M059J (cell line): Measurements from ENCODE around the gene MAML3. TPM values are rescaled to one million over a fixed set of nuclear protein-coding genes. Genes with fewer than 3 reads are reported as not detected.

ENCODE experiments used
- DNase-seq: peaks from one replicate; pipeline ENCODE4 v3.0.0-alpha.2; 2012; ENCODE audit warnings: low read depth
- total RNA-seq: library from RNA; depleted of rRNA; stranded (reverse); fragments of >200 nt; shearing (Covaris generic); gene quantifications from 2 replicates; pipeline ENCODE4 v1.2.3, GENCODE V29; 2014; rRNA removed

MAML3 gene
- 1.6 and 2.3 TPM in 2 replicates for total RNA-seq

- peak; percentile 89 for DNase-seq
These were observed at the start of gene MAML3 for GRCh38 chr4:140153718-140154571. TSS of gene MAML3 (minus strand) at chr4:140154184. CDS start at chr4:140153327, 857 bp downstream.

DNA sequence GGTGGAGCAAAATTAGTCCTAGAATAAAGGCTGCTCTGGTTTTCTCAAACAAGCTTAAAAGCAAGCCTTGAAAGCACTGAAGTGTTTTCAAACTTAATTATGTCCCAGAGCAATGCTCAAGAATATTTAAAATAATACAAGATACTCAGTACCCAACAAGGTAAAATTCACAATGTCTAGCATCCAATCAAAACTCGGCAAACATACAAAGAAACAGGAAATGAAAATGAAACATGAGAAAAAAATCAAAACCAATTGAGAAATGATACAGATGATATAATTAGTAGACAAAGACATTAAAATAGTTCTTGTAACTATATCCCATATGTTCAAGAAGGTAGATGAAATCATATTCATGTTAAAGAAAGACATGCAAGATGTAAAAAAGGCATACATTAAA lies 45.0 kb upstream of the MAML3 start:
- DNase-seq = no peak

DNA sequence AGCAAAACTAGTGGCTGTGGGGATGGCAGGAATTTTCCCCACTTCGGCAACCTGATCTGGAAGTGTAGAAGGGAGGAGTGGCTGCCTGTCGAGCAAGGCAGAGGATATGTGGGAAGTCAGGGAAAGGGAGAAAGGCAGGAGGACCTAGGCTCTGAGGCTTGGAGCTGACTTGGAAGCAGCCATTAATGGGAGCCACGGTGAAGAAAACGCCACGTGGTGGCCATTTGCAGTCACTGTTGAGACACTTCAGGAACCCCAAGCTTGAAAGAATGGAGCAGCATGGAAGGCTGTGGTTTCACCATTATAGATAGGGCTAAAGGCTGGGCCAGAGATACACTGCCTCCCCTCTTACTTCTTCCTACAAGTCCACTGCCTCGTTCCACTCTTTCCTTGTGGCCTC lies 41.8 kb upstream of the MAML3 start:
- DNase-seq = peak; percentile 19

GRCh38 chr4:140189805-140190204 lies 35.8 kb upstream of the MAML3 start:
- DNase-seq = no peak

DNA sequence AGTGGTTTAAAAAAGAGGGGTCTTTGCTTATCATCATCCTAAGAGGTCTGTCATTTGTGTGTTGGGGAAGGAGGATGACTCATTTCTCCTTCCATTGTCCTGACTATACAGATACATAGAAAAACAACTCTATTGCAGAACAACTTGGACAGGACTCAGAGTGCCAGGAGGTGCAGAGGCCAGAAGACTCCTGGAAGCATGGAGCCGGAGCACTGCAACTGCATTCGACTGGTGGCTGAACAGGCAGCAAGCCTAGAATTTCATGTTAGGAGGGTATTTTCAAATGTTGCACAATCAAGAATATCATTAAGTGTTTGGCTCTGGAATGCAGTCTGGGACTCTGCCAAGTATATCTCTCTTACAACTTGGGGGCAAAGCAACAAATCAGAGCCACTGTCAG lies 35.0 kb upstream of the MAML3 start:
- DNase-seq = peak; percentile 47

DNA sequence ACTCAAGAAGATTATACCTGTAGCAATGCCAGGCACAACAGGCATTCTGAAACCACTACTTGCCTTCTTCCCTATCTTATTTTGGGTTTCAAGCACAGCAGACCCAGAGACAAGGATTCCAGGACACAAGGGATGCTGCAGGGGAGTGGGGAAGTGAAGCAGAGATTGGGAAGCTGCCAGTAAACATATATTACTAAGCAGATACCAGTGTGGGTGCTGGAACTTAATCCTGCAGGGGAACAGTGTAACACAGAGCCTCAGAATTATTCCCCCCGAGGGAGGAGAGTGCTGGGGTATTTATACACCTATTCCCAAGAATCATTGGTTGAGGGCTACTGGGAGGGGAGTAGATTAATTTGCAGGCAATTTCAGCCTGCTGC lies 33.3 kb upstream of the MAML3 start:
- no peak for DNase-seq

- peak; percentile 74 for DNase-seq
These were observed 32.8 kb upstream of the MAML3 start for GRCh38 chr4:140186651-140187315.

GRCh38 chr4:140186082-140186438 lies 32.1 kb upstream of the MAML3 start:
- DNase-seq = no peak

GRCh38 chr4:140185412-140186081 lies 31.6 kb upstream of the MAML3 start:
- DNase-seq = no peak

- DNase-seq = no peak
These were observed 29.3 kb upstream of the MAML3 start for GRCh38 chr4:140183270-140183669.

- DNase-seq = no peak
These were observed 26.6 kb upstream of the MAML3 start for GRCh38 chr4:140180577-140180976.

- peak; percentile 78 for DNase-seq
These were observed 22.8 kb upstream of the MAML3 start for GRCh38 chr4:140176735-140177134.

- DNase-seq = no peak
These were observed 20.6 kb upstream of the MAML3 start for GRCh38 chr4:140174543-140174942.

DNA sequence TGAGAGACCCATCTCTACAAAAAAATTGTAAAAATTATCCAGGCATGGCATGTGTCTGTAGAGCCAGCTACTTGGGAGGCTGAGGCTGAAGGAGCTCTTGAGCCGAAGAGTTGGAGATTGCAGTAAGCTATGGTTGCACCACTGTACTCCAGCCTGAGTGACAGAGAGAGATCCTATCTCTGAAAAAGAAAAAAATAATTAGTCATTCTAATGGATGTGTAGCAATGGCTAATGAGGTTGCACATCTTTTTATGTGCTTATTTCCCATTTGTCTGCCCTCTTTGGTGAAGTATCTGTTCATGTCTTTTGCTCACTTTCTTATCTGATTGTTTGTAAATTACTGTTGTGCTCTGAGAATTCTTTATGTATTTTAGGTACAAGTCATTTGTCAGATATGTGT lies 19.0 kb upstream of the MAML3 start:
- no peak for DNase-seq

DNA sequence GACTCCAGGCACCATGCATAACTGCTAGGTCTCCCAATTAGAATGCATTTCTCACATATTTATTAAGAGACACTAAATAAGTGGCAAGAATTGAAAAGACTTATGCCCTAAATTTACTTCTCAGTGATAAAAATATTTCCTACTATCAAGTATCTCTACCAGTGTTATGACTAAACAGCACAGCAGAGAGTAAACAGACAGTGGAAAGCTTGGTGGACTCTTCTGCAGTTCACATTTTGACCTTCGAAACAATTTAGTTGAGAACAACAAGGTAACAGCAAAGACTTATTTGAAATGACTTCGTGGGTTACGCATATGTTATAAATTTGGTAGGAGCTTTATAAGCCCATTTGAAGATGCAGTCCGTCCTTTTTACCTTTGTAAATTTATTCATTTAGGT lies 16.3 kb upstream of the MAML3 start:
- no peak for DNase-seq

DNA sequence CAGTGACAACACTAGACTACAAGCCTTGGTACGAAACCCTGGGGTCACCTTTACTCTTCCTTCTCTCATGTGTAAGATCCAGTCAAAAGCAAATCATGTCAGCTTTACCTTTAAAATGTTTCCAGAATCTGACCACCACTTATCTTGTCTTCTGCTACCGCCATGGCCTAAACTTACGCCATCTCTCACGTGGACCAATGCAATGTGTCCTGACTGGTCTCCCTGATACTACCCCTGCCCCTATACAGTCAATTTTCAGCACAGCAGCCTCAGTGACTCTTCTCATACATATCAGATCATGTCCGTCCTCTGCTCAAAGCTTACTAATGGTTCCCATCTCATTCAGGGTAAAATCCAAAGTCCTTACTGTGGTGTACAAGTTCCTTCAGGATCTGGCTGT lies 15.0 kb upstream of the MAML3 start:
- DNase-seq = no peak

GRCh38 chr4:140168474-140168873 lies 14.5 kb upstream of the MAML3 start:
- DNase-seq = no peak

DNA sequence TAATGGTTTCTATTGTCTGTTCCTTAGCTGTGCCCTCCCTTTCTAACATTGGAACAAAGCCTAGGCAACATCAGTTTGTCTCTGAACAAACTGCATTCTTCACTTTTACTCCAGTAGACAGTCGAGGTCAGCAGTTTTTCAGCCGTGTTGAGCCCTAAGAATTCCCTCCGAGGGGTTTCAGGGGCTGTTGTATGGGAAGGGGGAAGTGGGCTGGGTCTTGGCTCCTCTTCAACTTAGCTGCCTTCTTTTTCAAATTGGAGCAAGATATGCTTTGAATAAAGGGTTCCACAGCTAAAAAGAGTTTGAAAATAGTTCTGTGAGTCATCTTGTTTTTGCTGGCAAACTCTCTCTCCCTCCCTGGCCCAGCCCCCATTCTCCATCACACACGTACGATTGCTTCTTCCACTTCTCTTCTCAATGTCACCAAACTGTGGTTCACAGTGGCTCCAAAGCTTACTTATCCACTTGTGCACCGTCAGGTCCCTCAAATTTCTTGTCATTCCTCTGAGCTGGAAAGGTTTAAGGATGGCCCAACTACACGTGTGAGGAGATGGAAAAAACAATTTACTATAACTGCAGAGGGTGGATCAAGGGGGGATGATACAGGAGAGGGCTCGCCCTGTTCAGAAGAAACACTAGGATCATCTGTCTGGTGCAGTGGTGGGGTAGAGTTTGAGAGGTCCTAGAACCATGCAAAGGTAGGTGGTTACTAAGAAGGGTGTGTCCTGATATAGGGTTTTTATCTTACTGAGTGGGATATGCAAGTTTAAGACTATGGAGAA lies 9.2 kb upstream of the MAML3 start:
- peak; percentile 46 for DNase-seq

DNA sequence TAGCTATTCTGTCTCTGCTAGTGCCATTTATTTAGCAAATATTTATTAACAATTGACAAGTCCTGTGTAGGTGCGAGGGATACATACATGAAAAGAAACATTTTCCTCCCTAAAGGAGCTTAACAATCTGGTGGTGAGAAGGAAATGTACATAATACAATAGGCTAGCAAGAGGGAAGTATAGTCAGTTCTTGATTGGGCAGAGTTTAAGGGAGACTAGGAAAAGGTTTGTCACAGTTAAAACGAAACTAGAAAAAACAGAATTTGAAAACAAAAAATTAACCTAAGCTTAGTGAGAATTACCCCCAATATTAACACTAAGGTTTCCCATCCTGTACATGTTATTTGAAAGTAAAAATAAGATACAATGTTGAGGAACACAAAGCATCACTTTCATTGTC lies 8.6 kb upstream of the MAML3 start:
- no peak for DNase-seq

DNA sequence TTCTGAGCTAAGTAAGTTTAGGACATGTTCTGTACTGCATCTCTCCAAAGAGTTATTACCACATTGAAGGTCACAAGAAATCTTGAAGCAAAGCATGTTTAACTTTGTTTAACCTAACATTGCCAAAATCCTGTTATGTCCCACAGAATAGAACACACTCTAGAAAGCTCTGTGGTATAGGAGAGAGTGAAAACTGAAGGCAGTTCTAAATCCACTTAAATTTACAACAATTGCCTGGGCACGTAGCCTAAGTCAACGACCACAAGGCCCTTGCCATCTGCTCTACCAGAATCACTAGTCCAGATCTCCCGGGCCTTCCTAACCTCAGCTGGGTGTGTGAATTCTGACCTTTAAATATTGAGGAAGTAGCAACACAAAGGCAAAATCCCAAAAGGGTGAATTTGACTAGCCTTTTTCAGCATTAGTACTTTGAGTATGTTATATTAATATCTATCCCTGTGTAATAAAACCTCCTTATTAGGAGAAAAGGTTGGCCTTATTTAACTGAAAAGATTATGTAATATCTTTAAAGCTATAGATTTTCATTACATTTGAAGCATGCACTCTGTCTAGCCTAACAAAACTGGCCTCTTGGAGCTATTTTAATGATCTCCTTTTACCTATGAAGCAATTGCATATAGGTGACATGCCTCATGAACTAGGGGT lies 4.5 kb upstream of the MAML3 start:
- DNase-seq = no peak

- DNase-seq = no peak
These were observed 3.4 kb upstream of the MAML3 start for GRCh38 chr4:140157341-140157740.
